Liver (tissue), 9 donors: ENCODE data around the gene RBM42. TPM values are rescaled to one million over a fixed set of nuclear protein-coding genes. Genes with fewer than 3 reads are reported as not detected.

Source experiments
- DNase-seq: peaks from one replicate; pipeline ENCODE4 v3.0.0-alpha.2; 2017; ENCODE audit warnings: low spot score
- H3K27ac ChIP-seq, 2 donors: one replicate each; pipeline ENCODE4 v1.7.0; 2013; ENCODE audit warnings: inconsistent platforms in 2 of 2, low read length in 2 of 2, control low read depth in 1 of 2, low read depth in 1 of 2, mild to moderate bottlenecking in 1 of 2
- H3K27me3 ChIP-seq, 4 donors: one replicate each; pipeline versions ENCODE4 v1.6.1 to v1.7.0; 2013; ENCODE audit warnings: low read length in 3 of 4, inconsistent platforms in 1 of 4, mild to moderate bottlenecking in 1 of 4, moderate library complexity in 1 of 4; ENCODE audit not compliant: control insufficient read depth in 4 of 4, insufficient read depth in 4 of 4
- H3K36me3 ChIP-seq, 4 donors: one replicate each; pipeline versions ENCODE4 v1.6.1 to v1.7.0; 2013; ENCODE audit warnings: low read length in 3 of 4, mild to moderate bottlenecking in 3 of 4, low read depth in 1 of 4, moderate library complexity in 1 of 4; ENCODE audit not compliant: control insufficient read depth in 4 of 4, insufficient read depth in 3 of 4
- H3K4me1 ChIP-seq, 4 donors: one replicate each; pipeline versions ENCODE4 v1.6.1 to v1.7.0; 2013; ENCODE audit warnings: low read length in 3 of 4, mild to moderate bottlenecking in 3 of 4, moderate library complexity in 1 of 4; ENCODE audit not compliant: control insufficient read depth in 4 of 4, insufficient read depth in 4 of 4
- H3K4me3 ChIP-seq, 3 donors: one replicate each; pipeline versions ENCODE4 v1.6.1 to v1.7.0; 2013; ENCODE audit warnings: low read length in 3 of 3, control low read depth in 1 of 3, low read depth in 1 of 3, mild to moderate bottlenecking in 1 of 3
- H3K9ac ChIP-seq, 2 donors: one replicate each; pipeline ENCODE4 v1.7.0; 2013; ENCODE audit warnings: low read length in 2 of 2, mild to moderate bottlenecking in 2 of 2, moderate library complexity in 2 of 2, control low read depth in 1 of 2, low read depth in 1 of 2
- H3K9me3 ChIP-seq, 4 donors: one replicate each; pipeline versions ENCODE4 v1.6.1 to v1.7.0; 2013; ENCODE audit warnings: low read length in 3 of 4; ENCODE audit not compliant: control insufficient read depth in 4 of 4
- ATF3 ChIP-seq: IDR thresholded peaks from 2 replicates; pipeline ENCODE4 v1.6.1; 2016; ENCODE audit warnings: antibody characterized with exemption
- CTCF ChIP-seq: fragments of 150-350 bp; IDR thresholded peaks from 2 replicates; pipeline ENCODE4 v1.5.1; 2017; ENCODE audit warnings: improper control_type of control experiment, low read depth, low read length; ENCODE audit not compliant: missing input control
- EGR1 ChIP-seq, 2 donors: IDR thresholded peaks; 2 replicates each; pipeline ENCODE4 v1.6.1; 2016 to 2018; ENCODE audit warnings: antibody characterized with exemption in 2 of 2, low read depth in 2 of 2
- FOXA1 ChIP-seq: IDR thresholded peaks from 2 replicates; pipeline ENCODE4 v1.6.1; 2016; ENCODE audit warnings: antibody characterized with exemption
- FOXA2 ChIP-seq: IDR thresholded peaks from 2 replicates; pipeline ENCODE4 v1.6.1; 2016; ENCODE audit warnings: antibody characterized with exemption
- GABPA ChIP-seq, 2 donors: IDR thresholded peaks in 1 of 2; conservative IDR thresholded peaks in 1 of 2; 2 replicates each; pipeline ENCODE4 v1.6.1; 2016; ENCODE audit warnings: antibody characterized with exemption in 2 of 2, mild to moderate bottlenecking in 1 of 2, moderate library complexity in 1 of 2
- HNF4A ChIP-seq, 2 donors: conservative IDR thresholded peaks; 2 replicates each; pipeline ENCODE4 v1.6.1; 2016; ENCODE audit warnings: antibody characterized with exemption in 2 of 2, mild to moderate bottlenecking in 2 of 2
- JUND ChIP-seq, 2 donors: IDR thresholded peaks; 2 replicates each; pipeline ENCODE4 v1.6.1; 2016; ENCODE audit warnings: antibody characterized with exemption in 2 of 2
- NR2F2 ChIP-seq: IDR thresholded peaks from 2 replicates; pipeline ENCODE4 v1.6.1; 2016; ENCODE audit warnings: antibody characterized with exemption
- RAD21 ChIP-seq, 2 donors: IDR thresholded peaks; 2 replicates each; pipeline ENCODE4 v1.6.1; 2016; ENCODE audit warnings: antibody characterized with exemption in 2 of 2, mild to moderate bottlenecking in 2 of 2
- REST ChIP-seq: IDR thresholded peaks from 2 replicates; pipeline ENCODE4 v1.6.1; 2016; ENCODE audit warnings: antibody characterized with exemption, mild to moderate bottlenecking
- RXRA ChIP-seq, 2 donors: IDR thresholded peaks; 2 replicates each; pipeline ENCODE4 v1.6.1; 2017 to 2018; ENCODE audit warnings: antibody characterized with exemption in 2 of 2, mild to moderate bottlenecking in 1 of 2
- SP1 ChIP-seq: IDR thresholded peaks from 2 replicates; pipeline ENCODE4 v1.6.1; 2018; ENCODE audit warnings: antibody characterized with exemption, mild to moderate bottlenecking
- TAF1 ChIP-seq: conservative IDR thresholded peaks from 2 replicates; pipeline ENCODE4 v1.6.1; 2016; ENCODE audit warnings: antibody characterized with exemption, mild to moderate bottlenecking
- WGBS: extraction: QIAGEN DNeasy Blood & Tissue Kit; methylation state at CpG from one replicate; pipeline ENCODE4 v1.1.7; 2013; 5-methylcytosine and 5-hydroxymethylcytosine counted together
- polyA plus RNA-seq, 2 donors: library from polyadenylated mRNA; stranded (reverse) in 1 of 2; unstranded in 1 of 2; fragments of 200-250 nt in 1 of 2; fragments of >200 nt in 1 of 2; fragmentation: Nextera tagmentation in 1 of 2; extraction: Ambion mirVana in 1 of 2; gene quantifications; one replicate each; pipeline versions ENCODE4 v1.2.1 to v1.2.3, GENCODE V29; 2013 to 2015
- total RNA-seq, 2 donors: library from RNA; depleted of rRNA; stranded (reverse); fragments of >200 nt; gene quantifications; one replicate each; pipeline ENCODE4 v1.2.3, GENCODE V29; 2014
- TF ChIP-seq, protein P1 (sequence below): IDR thresholded peaks from 2 replicates; pipeline ENCODE4 v1.6.1; 2016; ENCODE audit warnings: antibody characterized with exemption
- donor health status: healthy.
- donor health status: healthy.
- donor health status: healthy.
- donor health status: healthy.
- donor health status: healthy.

The RBM42 gene
- total and polyA plus RNA-seq, 4 donors = 17.8 to 34.7 (median 20.1) TPM

DNA sequence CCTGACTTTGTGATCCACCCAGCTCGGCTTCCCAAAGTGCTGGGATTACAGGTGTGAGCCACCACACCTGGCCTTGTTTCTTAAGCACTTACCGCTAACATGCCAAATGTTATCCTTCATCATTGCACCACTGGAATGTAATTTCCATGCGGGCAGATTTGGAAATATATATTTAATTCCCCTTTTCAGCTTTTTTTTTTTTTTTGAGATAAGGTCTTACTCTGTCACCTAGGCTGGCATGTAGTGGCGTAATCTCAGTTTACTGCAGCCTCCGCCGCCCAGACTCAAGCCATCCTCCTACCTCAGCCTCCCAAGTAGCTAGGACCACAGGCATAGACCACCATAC, 33.1 kb downstream of the RBM42 start:
- H3K27me3 ChIP-seq = no peaks in the 10 kb centered on the region
- H3K36me3 ChIP-seq = peaks cover 12 to 27% (median 15%) of the 10 kb centered on the region in 4 donors
- H3K4me3 ChIP-seq = no peak overlapping the region
- no peaks in the 10 kb centered on the region for H3K9me3 ChIP-seq
- no peak for DNase-seq
- 96% methylated on average over 6 of the region's 6 CpGs for WGBS
- H3K4me1 ChIP-seq = peaks cover 8 to 13% (median 12%) of the 10 kb centered on the region in 4 donors
- TF ChIP-seq ATF3 (no peak), FOXA1 (no peak), FOXA2 (no peak), EGR1 (IDR thresholded peaks at IDR 0.05; ENCODE audit: low read depth in 2 of 2) (no peak), CTCF (no peak), RXRA (IDR thresholded peaks at IDR 0.05) (no peak), HNF4A (conservative IDR thresholded peaks at IDR 0.05) (no peak), TAF1 (no peak), REST (no peak), RAD21 (IDR thresholded peaks at IDR 0.05) (no peak), SP1 (no peak), JUND (IDR thresholded peaks at IDR 0.05) (no peak)
- no peak overlapping the region for H3K9ac ChIP-seq
- peak overlapping the region in 1 of 2 donors; percentile 13 for H3K27ac ChIP-seq

DNA sequence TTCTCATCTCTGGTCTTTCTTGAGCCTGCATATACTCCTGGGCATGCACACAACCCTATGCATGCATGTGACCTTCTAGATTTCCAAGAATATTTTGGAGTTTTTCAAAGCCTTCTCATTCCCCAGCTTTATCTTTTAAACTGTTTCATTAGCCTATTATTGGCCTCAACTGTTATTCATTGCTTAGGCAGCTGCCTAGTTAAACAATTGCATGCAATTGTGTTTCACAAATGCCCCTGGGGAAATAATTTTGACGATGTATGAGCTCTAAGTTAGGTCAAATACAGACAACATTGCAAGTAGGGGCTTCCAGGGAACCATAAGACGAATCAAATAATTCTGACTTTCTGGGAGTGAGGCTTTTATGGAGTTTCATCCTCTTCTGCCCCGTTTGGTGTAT, 35.1 kb downstream of the RBM42 start:
- H3K27ac ChIP-seq = no peak overlapping the region
- H3K9ac ChIP-seq = no peak overlapping the region
- no peaks in the 10 kb centered on the region for H3K9me3 ChIP-seq
- TF ChIP-seq TAF1 (no peak), JUND (IDR thresholded peaks at IDR 0.05) (no peak), REST (no peak), RAD21 (IDR thresholded peaks at IDR 0.05) (no peak), SP1 (no peak), GABPA (IDR thresholded peaks at IDR 0.05 in 1 of 2, conservative IDR thresholded peaks at IDR 0.05 in 1 of 2) (no peak), NR2F2 (no peak), FOXA1 (no peak)
- TF ChIP-seq, protein P1, sequence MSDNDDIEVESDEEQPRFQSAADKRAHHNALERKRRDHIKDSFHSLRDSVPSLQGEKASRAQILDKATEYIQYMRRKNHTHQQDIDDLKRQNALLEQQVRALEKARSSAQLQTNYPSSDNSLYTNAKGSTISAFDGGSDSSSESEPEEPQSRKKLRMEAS = no peak
- no peak for DNase-seq
- 76% methylated on average over 3 of the region's 3 CpGs for WGBS
- H3K4me3 ChIP-seq = no peak overlapping the region
- no peaks in the 10 kb centered on the region for H3K27me3 ChIP-seq
- H3K36me3 ChIP-seq = peaks cover 4 to 14% (median 8%) of the 10 kb centered on the region in 4 donors
- H3K4me1 ChIP-seq = peaks cover 8 to 13% (median 12%) of the 10 kb centered on the region in 4 donors
